Uterus (tissue), 2 donors: ENCODE data around the gene PTPN20.
"Not testable (repeated sequence)": the region's sequence is repeated elsewhere in the genome, so short reads cannot be mapped to it uniquely, and the experiment has no call there.

ENCODE experiments used
- POLR2A ChIP-seq, 2 donors: fragments of 450-650 bp; IDR thresholded peaks; one replicate each; pipeline ENCODE4 v1.6.1; 2016; ENCODE audit warnings: antibody characterized with exemption in 2 of 2, mild to moderate bottlenecking in 1 of 2, moderate library complexity in 1 of 2
- TF ChIP-seq, protein P1 (sequence below), 4 experiments: fragments of 200-600 bp in 2 of 4; fragments of 450-650 bp in 2 of 4; sonication (generic) in 2 of 4; IDR thresholded peaks; one replicate each; pipeline ENCODE4 v1.5.1; 2016 to 2019; ENCODE audit warnings: antibody characterized with exemption in 4 of 4, mild to moderate bottlenecking in 2 of 4, moderate library complexity in 1 of 4

DNA sequence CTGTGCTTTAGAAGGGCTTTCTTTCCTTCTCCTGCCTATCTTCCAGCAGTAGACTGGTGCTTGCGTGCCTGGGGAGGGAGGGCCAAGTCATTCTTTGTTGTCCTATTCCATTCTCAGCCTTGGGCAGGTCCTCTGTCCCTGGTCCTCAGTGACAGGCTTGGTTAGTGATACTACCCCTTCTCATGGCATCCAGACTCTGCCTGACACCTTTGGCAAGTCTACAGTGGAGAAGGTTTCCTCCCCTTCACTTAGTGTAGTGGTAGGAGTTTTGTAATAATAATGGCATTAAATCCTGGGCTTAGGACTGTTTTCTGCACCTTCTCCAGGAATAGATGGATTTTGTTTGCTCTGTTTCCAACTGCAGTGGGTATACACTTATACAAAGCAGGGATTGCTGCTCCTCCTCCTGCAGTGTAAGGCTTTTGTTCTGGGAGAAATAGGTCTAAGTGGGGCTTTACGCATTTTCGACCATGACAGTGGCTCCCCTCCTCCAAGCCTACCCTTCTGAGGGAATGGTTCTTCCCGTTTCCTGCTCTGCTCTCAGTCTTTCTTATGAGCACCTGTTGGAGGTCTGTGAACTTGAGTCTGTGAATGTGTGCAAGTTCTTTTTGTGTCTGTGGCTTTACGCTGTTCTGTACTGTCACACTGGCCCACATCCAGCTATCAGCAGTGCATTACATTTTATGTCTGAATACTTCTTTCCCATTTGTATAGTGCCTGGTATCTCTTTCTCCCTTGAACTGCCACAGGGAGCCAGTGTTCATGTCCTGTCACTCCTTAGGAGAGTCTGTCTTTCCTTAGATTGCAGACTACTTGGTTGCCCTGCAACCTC, 37.7 kb downstream of the PTPN20 start:
- not testable (repeated sequence) for TF ChIP-seq POLR2A (IDR thresholded peaks at IDR 0.05)
- TF ChIP-seq, protein P1, sequence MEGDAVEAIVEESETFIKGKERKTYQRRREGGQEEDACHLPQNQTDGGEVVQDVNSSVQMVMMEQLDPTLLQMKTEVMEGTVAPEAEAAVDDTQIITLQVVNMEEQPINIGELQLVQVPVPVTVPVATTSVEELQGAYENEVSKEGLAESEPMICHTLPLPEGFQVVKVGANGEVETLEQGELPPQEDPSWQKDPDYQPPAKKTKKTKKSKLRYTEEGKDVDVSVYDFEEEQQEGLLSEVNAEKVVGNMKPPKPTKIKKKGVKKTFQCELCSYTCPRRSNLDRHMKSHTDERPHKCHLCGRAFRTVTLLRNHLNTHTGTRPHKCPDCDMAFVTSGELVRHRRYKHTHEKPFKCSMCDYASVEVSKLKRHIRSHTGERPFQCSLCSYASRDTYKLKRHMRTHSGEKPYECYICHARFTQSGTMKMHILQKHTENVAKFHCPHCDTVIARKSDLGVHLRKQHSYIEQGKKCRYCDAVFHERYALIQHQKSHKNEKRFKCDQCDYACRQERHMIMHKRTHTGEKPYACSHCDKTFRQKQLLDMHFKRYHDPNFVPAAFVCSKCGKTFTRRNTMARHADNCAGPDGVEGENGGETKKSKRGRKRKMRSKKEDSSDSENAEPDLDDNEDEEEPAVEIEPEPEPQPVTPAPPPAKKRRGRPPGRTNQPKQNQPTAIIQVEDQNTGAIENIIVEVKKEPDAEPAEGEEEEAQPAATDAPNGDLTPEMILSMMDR (IDR thresholded peaks at IDR 0.05), result not testable (repeated sequence)
